ENCODE data around the gene NEDD4L. TPM values are rescaled to one million over a fixed set of nuclear protein-coding genes. Genes with fewer than 3 reads are reported as not detected.

The NEDD4L gene
- total and polyA plus RNA-seq, 10 of the 15 experiments (the other 5 are each of a cell fraction or from before 2014, with no cell fraction given): 7.4 to 24.0 (median 17.7) TPM

GRCh38 chr18:58321986-58322385, 278.0 kb downstream of the NEDD4L start:
- FAIRE-seq: peak; percentile 93

More at GRCh38 chr18:58321986-58322385, 278.0 kb downstream of the NEDD4L start:
- peak; percentile 96 for ATAC-seq
- Histone ChIP-seq H3K36me3 (ENCODE audit: control insufficient read depth in 2 of 2, insufficient read depth in 2 of 2, low read length in 1 of 2) (no peaks in the 10 kb centered on the region; a peak in 2 of 4 replicates), H2AFZ (ENCODE audit: control insufficient read depth, low read depth, low read length) (no peak overlapping the region), H3K4me2 (ENCODE audit: control insufficient read depth, insufficient read depth) (no peak overlapping the region), H3K9ac (ENCODE audit: control insufficient read depth, insufficient read depth, low read length) (no peak overlapping the region), H3K27me3 (replicated peaks in 1 of 2; ENCODE audit: control insufficient read depth in 2 of 2, insufficient read depth in 2 of 2, low read length in 1 of 2) (no peaks in the 10 kb centered on the region), H3K4me3 (no peak overlapping the region), H3K4me1 (ENCODE audit: control insufficient read depth, insufficient read depth, low read length) (peaks cover 7% of the 10 kb centered on the region), H4K20me1 (ENCODE audit: control insufficient read depth, insufficient read depth) (no peaks in the 10 kb centered on the region), H3K79me2 (ENCODE audit: control insufficient read depth, insufficient read depth, low read length) (no peaks in the 10 kb centered on the region), H3K27ac (ENCODE audit: control insufficient read depth, insufficient read depth) (no peak overlapping the region), H3K9me3 (replicated peaks; ENCODE audit: control insufficient read depth, insufficient read depth, low read length) (no peaks in the 10 kb centered on the region)
- POLR2A ChIA-PET: interaction anchor here (0.9 kb wide), 1 partner anchor 212 kb away, joined by 3 read pairs; no protein-coding TSS in a partner anchor
- no peak for DNase-seq (ENCODE audit: low read depth, low spot score)
- CTCF ChIA-PET: interaction anchor here (0.6 to 1.4 kb wide), 38 partner anchors 9 to 442 kb away, joined by 3 to 27 read pairs (median 4); no protein-coding TSS in a partner anchor
- BruUV-seq (replicated peaks): no TSS peak
- intact Hi-C loops (cut with micrococcal nuclease; ENCODE audit: unreplicated experiment) (loop anchor here (2.0 to 10.0 kb wide), 4 partner anchors 140 to 365 kb away; partner anchors contain the start of gene NEDD4L), in situ Hi-C loops (cut with MboI) (no loop called here)
- WGBS (ENCODE audit: insufficient coverage, insufficient replicate concordance, low lambda C conversion rate, missing lambda C conversion rate): 14% methylated on average over 6 of the region's 6 CpGs
- SMC1A ChIA-PET (ENCODE audit: uncharacterized antibody, unreplicated experiment): interaction anchor here (0.7 to 1.8 kb wide), 19 partner anchors 11 to 442 kb away, joined by 3 to 10 read pairs (median 4); no protein-coding TSS in a partner anchor
- peak; percentile 77 for TF ChIP-seq RAD21 (IDR thresholded peaks at IDR 0.05; ENCODE audit: insufficient read depth, low read depth, low read length)
- TF ChIP-seq PAX8 (IDR thresholded peaks at IDR 0.05): no peak
- peak; percentile 36; the same call in 1 of the 2 replicates for TF ChIP-seq RUNX3 (IDR thresholded peaks at IDR 0.05; ENCODE audit: low read length)
- no peak for TF ChIP-seq TBL1XR1 (IDR thresholded peaks at IDR 0.05; ENCODE audit: low read depth, low read length)
- TF ChIP-seq CTCF (IDR thresholded peaks at IDR 0.05 in 2 of 3, conservative IDR thresholded peaks at IDR 0.05 in 1 of 3; ENCODE audit: control insufficient read depth in 2 of 3, extremely low read depth in 1 of 3, insufficient read depth in 1 of 3, low read depth in 3 of 3, low read length in 3 of 3): peak; percentile 45 to 77 (median 56); a peak in 4 of 6 replicates
- TF ChIP-seq RCOR1 (conservative IDR thresholded peaks at IDR 0.05; ENCODE audit: low read depth, low read length): no peak
- no peak for TF ChIP-seq ATF3 (IDR thresholded peaks at IDR 0.05; ENCODE audit: borderline replicate concordance, extremely low read depth, low read depth, low read length)
- no peak for TF ChIP-seq ATF2 (IDR thresholded peaks at IDR 0.05; ENCODE audit: low read length)
- TF ChIP-seq ASH2L (IDR thresholded peaks at IDR 0.05; ENCODE audit: borderline replicate concordance, low read depth): no peak
- TF ChIP-seq MYB (IDR thresholded peaks at IDR 0.05; ENCODE audit: borderline replicate concordance, low read depth, low read length): no peak
- TF ChIP-seq ZBED1 (IDR thresholded peaks at IDR 0.05; ENCODE audit: borderline replicate concordance): no peak
- TF ChIP-seq SMC3 (IDR thresholded peaks at IDR 0.05; ENCODE audit: borderline replicate concordance, low read length): peak; percentile 75; the same call in 1 of the 2 replicates
- no peak for TF ChIP-seq NFIC (IDR thresholded peaks at IDR 0.05; ENCODE audit: low read depth, low read length)
- no peak for TF ChIP-seq CBX3 (IDR thresholded peaks at IDR 0.05; ENCODE audit: borderline replicate concordance, low read depth)
- RAD21 ChIA-PET (ENCODE audit: unreplicated experiment): interaction anchor here (0.6 to 1.3 kb wide), 24 partner anchors 18 to 442 kb away, joined by 3 to 13 read pairs (median 4); no protein-coding TSS in a partner anchor
